HEK293 (cell line): ENCODE data around the gene CHCHD10.

Source experiments
- MEIS1 ChIP-seq: sonication (generic); formaldehyde crosslinking; IDR thresholded peaks from 2 replicates; pipeline ENCODE4 v1.8.1; 2022; ENCODE audit warnings: missing genetic modification reagents, mild to moderate bottlenecking, borderline replicate concordance
- YY1 ChIP-seq: fragments of 450-650 bp; formaldehyde crosslinking; IDR thresholded peaks from 2 replicates; pipeline ENCODE4 v1.5.1; 2018; ENCODE audit warnings: missing biosample characterization, missing genetic modification characterization
- ZNF335 ChIP-seq: fragments of 450-650 bp; formaldehyde crosslinking; conservative IDR thresholded peaks from 2 replicates; pipeline ENCODE4 v1.5.1; 2016; ENCODE audit warnings: missing biosample characterization, missing genetic modification characterization
- ZNF626 ChIP-seq: fragments of 450-650 bp; sonication (Bioruptor Pico); formaldehyde crosslinking; IDR thresholded peaks from 2 replicates; pipeline ENCODE4 v1.5.1; 2018; ENCODE audit warnings: missing biosample characterization, missing genetic modification characterization, inconsistent platforms
- ZNF660 ChIP-seq: fragments of 450-650 bp; IDR thresholded peaks from 2 replicates; pipeline ENCODE4 v1.5.1; 2018; ENCODE audit warnings: missing biosample characterization, mild to moderate bottlenecking, missing genetic modification characterization
- TF ChIP-seq, protein P1 (sequence below): fragments of 450-650 bp; formaldehyde crosslinking; IDR thresholded peaks from 2 replicates; pipeline ENCODE4 v1.5.1; 2016; ENCODE audit warnings: missing biosample characterization, missing genetic modification characterization
- TF ChIP-seq, protein P2 (sequence below): fragments of 450-650 bp; formaldehyde crosslinking; IDR thresholded peaks from 2 replicates; pipeline ENCODE4 v1.5.1; 2016; ENCODE audit warnings: missing biosample characterization, missing genetic modification characterization

GRCh38 chr22:23787910-23788309 is 20.1 kb upstream of the CHCHD10 start:
- TF ChIP-seq YY1 (tag by site-specific recombination) (no peak), MEIS1 (CRISPR knock-in tag) (no peak), ZNF626 (tag by site-specific recombination) (no peak), ZNF660 (tag by site-specific recombination) (no peak), ZNF335 (tag by site-specific recombination) (peak; percentile 17)
- TF ChIP-seq, protein P1, sequence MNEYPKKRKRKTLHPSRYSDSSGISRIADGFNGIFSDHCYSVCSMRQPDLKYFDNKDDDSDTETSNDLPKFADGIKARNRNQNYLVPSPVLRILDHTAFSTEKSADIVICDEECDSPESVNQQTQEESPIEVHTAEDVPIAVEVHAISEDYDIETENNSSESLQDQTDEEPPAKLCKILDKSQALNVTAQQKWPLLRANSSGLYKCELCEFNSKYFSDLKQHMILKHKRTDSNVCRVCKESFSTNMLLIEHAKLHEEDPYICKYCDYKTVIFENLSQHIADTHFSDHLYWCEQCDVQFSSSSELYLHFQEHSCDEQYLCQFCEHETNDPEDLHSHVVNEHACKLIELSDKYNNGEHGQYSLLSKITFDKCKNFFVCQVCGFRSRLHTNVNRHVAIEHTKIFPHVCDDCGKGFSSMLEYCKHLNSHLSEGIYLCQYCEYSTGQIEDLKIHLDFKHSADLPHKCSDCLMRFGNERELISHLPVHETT = no peak
- TF ChIP-seq, protein P2, sequence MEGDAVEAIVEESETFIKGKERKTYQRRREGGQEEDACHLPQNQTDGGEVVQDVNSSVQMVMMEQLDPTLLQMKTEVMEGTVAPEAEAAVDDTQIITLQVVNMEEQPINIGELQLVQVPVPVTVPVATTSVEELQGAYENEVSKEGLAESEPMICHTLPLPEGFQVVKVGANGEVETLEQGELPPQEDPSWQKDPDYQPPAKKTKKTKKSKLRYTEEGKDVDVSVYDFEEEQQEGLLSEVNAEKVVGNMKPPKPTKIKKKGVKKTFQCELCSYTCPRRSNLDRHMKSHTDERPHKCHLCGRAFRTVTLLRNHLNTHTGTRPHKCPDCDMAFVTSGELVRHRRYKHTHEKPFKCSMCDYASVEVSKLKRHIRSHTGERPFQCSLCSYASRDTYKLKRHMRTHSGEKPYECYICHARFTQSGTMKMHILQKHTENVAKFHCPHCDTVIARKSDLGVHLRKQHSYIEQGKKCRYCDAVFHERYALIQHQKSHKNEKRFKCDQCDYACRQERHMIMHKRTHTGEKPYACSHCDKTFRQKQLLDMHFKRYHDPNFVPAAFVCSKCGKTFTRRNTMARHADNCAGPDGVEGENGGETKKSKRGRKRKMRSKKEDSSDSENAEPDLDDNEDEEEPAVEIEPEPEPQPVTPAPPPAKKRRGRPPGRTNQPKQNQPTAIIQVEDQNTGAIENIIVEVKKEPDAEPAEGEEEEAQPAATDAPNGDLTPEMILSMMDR (tag by site-specific recombination) = no peak
